CD1c-positive myeloid dendritic cell (primary cell): ENCODE data around the gene SUPT6H.

Source experiments
- DNase-seq: peaks from one replicate; pipeline ENCODE4 v3.0.0-alpha.2; 2016; ENCODE audit errors: extremely low spot score

Gene SUPT6H

GRCh38 chr17:28661635-28662526, at the start of gene SUPT6H, which contains the start of gene SDF2:
SUPT6H (plus strand) TSS chr17:28662205; CDS start chr17:28673402, 11,197 bp downstream.
SDF2 (minus strand) TSS chr17:28661906; CDS start chr17:28661876, 30 bp downstream.
- DNase-seq = peak; percentile 96

- no peak for DNase-seq
Observed at GRCh38 chr17:28612531-28612930, 49.5 kb upstream of the SUPT6H start.

GRCh38 chr17:28612936-28613872, 48.8 kb upstream of the SUPT6H start:
- no peak for DNase-seq

- no peak for DNase-seq
Observed at GRCh38 chr17:28613931-28614381, 48.0 kb upstream of the SUPT6H start, which contains the start of gene RSKR. RSKR (minus strand) TSS chr17:28614185; CDS start chr17:28614161, 24 bp downstream.

- no peak for DNase-seq
Observed at GRCh38 chr17:28615260-28615940, 46.6 kb upstream of the SUPT6H start.

GRCh38 chr17:28616281-28616680, 45.7 kb upstream of the SUPT6H start:
- no peak for DNase-seq

- DNase-seq = no peak
Observed at GRCh38 chr17:28618464-28618863, 43.5 kb upstream of the SUPT6H start.

- DNase-seq = no peak
Observed at GRCh38 chr17:28620010-28620409, 42.0 kb upstream of the SUPT6H start.

GRCh38 chr17:28622186-28622585, 39.8 kb upstream of the SUPT6H start:
- DNase-seq = no peak

GRCh38 chr17:28623696-28624095, 38.3 kb upstream of the SUPT6H start:
- no peak for DNase-seq

GRCh38 chr17:28624148-28624547, 37.9 kb upstream of the SUPT6H start:
- no peak for DNase-seq

GRCh38 chr17:28626818-28627217, 35.2 kb upstream of the SUPT6H start:
- no peak for DNase-seq

GRCh38 chr17:28634206-28634865, 27.7 kb upstream of the SUPT6H start:
- DNase-seq = peak; percentile 95

GRCh38 chr17:28635506-28635905, 26.5 kb upstream of the SUPT6H start:
- no peak for DNase-seq

- no peak for DNase-seq
Observed at GRCh38 chr17:28641579-28641978, 20.4 kb upstream of the SUPT6H start.

GRCh38 chr17:28643983-28644786, 17.8 kb upstream of the SUPT6H start:
- DNase-seq = peak; percentile 87

- DNase-seq = peak; percentile 98
Observed at GRCh38 chr17:28644787-28645575, 17.0 kb upstream of the SUPT6H start, which contains the start of gene BLTP2. BLTP2 (minus strand) TSS chr17:28645158; CDS start chr17:28645056, 102 bp downstream.

- DNase-seq = no peak
Observed at GRCh38 chr17:28645576-28645939, 16.4 kb upstream of the SUPT6H start.

GRCh38 chr17:28646039-28646754, 15.8 kb upstream of the SUPT6H start:
- DNase-seq = no peak
